Measurements from ENCODE around the gene GBP7.

GBP7 gene

DNA sequence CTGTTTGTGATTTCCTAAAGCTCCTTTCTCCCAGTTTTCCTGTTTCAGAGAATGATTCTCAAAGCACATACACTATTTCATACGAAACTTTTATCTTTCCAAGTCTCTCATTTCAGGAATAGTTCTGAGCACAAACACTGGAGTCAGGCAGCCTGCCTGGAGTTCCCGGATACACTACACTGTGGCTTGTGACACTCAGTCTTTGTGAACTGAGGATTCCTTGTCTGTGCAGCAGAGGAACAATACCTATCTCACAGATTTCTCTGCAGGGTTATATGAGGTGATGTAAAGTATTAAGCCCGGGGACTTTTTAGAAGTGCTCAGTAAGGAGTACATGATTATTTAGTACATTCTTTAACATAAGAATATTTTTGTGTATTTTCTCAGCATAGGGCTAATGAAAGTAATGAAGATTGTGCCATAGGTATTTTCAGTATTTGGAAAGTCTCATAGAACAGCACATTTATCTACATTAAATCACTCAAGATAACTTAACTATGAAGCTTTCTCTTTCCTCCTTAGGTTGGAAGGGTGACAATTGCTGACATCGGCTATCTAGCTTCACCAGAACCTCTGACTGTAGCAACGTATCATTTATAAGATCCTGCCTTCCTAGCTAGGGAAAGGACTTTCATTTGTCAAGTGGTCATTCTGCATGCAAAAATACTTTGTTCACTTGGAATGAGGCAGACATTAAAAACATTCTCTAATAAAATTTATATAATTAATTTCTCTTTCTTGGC is 62.8 kb downstream of the GBP7 start:
- no peak for DNase-seq

DNA sequence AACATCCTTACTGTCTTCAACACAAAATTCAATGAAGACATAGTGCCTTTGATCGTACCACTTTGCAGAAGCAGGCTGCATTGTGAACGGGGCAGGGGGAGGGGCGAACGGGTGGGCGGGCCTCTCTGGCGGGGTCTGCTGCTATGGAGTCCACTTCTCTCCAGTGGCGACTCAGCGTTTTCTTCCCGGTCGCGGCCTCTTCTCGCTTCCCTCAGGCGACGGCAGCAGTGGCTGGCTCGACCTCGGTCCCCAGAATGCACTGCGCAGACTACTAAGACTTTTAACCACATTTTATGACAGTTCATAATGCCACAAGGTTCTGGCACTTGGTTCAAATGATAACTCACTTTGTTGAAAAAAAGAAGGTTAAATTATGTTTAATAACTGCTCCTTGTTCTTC is 71.1 kb downstream of the GBP7 start:
- DNase-seq, result no peak

DNA sequence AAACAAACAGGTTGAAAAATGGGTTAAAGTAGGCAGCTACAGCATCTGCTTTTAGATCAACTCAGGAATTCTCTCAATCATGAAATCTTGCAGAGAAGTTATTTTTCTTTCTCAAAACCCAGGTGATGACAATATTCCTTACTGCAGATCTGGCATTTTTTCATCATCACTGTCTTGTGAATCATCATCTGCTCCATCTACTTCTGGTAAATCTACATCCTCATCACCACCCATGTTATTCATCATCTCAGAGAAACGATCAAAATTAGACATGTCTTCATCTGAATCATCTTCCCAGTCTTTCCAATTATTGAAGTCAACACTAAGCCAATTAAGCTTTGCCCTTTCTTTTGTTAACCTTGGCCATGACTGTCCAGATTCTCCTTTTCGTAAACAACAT is 71.7 kb downstream of the GBP7 start:
- DNase-seq, result no peak

DNA sequence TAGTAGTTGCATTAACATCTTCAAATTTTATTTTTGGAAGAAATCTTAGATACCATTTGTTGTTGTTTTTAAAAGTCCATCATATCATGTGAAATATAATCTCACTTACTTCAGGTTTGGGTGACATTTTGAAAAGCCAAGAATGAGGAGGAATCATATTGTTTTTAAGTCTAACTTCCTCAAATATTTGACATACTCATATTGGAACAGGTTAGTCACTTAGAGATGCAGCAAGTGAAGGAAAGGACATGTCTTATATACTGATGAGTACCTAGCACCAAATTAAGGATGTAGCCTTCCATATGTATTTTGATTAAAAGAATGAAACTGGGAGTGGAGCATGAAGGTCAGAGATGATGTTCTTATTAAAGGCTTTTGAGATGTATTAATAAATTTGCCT is 73.8 kb downstream of the GBP7 start:
- DNase-seq, result no peak

- no peak for DNase-seq
These were observed 75.4 kb downstream of the GBP7 start for GRCh38 chr1:89100412-89100811.

DNA sequence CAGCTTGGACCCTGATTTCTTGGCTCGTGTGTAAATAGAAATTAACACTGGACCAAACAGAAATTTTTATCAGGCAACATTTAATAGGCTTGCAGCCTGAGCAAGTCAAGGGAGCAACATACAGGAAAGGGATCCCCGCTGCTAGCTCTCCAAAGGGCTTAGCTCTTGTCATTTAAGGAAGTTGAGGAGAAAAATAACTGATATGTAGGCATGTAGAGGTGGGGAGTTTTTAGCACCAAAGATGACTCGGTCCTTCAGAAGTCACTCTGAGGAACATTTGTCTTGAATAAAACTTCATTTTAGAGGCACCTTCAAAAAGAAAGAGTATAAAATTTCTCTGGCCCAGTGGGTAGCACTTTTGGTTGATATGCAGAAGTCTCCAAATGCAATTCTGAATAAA is 76.9 kb downstream of the GBP7 start:
- no peak for DNase-seq

DNA sequence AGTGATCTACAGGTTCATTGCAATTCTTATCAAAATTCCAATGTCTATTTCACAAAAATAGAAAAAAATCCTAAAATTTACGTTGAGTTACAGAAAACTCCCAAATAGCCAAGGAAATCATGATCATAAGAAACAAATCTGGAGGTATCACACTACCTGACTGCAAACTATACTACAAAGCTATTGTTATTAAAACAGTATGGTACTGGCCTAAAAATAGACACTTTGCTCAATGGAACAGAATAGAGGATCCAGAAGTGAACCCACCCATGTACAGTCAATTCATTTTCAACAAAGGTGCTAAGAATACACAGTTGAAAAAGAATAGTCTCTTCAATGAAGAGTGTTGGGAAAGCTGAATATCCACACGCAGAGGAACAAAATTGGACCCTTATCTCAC is 80.1 kb downstream of the GBP7 start:
- DNase-seq, result no peak

DNA sequence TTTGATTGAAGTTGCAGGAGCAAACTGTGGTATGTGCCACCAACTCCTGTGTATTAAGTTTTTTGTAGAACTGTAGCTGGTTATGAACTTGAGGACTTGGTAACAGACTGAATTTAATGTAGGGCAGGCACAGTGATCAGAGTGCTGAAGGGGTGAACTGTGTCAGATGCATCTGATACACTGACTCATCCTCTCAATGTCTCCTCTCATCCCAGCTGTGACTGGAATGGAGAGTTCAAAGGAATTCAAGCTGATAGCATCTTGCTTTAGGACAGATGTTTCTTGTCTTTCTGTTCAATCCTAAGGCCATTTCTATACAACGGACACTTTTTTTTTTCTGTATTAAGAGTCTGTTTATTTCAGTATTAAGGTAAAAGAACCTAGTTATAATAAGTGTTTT is 85.8 kb downstream of the GBP7 start:
- DNase-seq, result no peak

DNA sequence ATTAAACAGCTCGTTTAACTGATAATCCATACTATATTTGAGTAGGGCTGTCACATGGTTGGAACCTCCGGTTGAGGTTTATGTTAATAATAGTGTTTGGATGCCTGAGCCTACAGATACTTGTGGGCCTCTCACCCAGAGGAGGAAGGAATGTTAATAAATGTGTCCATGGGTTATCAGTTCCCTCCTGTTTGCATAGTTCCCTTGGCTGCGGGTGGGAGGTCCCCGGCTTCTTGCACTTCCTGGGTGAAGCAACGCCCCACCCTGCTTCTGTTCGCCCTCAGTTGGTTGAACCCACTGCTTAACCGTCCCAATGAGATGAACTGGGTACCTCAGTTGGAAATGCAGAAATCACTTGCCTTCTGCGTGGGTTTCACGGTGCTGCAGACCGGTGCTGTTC is 87.2 kb downstream of the GBP7 start:
- DNase-seq, result no peak

- no peak for DNase-seq
These were observed 88.6 kb downstream of the GBP7 start for GRCh38 chr1:89087241-89087640.

- DNase-seq, result no peak
These were observed 90.0 kb downstream of the GBP7 start for GRCh38 chr1:89085781-89086180.

All from DMS79 (cell line).